Heart right ventricle (tissue), 16 donors: ENCODE results near the gene PRTFDC1. TPM values are rescaled to one million over a fixed set of nuclear protein-coding genes. Genes with fewer than 3 reads are reported as not detected.
A peak's percentile ranks its signal among the peaks of the same experiment; 100 is the strongest.
"Not testable (repeated sequence)": the region's sequence is repeated elsewhere in the genome, so short reads cannot be mapped to it uniquely, and the experiment has no call there.

Experiments
- ATAC-seq, 8 donors: fragments of 200-7000 bp; cut with Tn5 transposase; one replicate each; pipeline ENCODE4 v1.9.1; 2020; ENCODE audit warnings: mild to moderate bottlenecking in 8 of 8, moderate library complexity in 8 of 8, moderate number of reproducible peaks in 1 of 8
- DNase-seq, 2 donors: peaks; one replicate each; pipeline ENCODE4 v3.0.0-alpha.2; 2020
- H3K27ac ChIP-seq, 10 donors: fragments of 200-600 bp; sonication (generic) in 2 of 10; one replicate each; pipeline versions ENCODE4 v1.5.0 to v1.8.0; 2020 to 2022; ENCODE audit warnings: mild to moderate bottlenecking in 3 of 10
- H3K27me3 ChIP-seq, 7 donors: fragments of 200-600 bp; one replicate each; pipeline ENCODE4 v1.8.0; 2021 to 2022; ENCODE audit warnings: mild to moderate bottlenecking in 2 of 7
- H3K36me3 ChIP-seq, 9 donors: fragments of 200-600 bp; sonication (generic) in 1 of 9; one replicate each; pipeline versions ENCODE4 v1.5.0 to v1.8.0; 2020 to 2022; ENCODE audit warnings: mild to moderate bottlenecking in 2 of 9
- H3K4me1 ChIP-seq, 9 donors: fragments of 200-600 bp; sonication (generic) in 1 of 9; one replicate each; pipeline versions ENCODE4 v1.5.0 to v1.8.0; 2020 to 2022; ENCODE audit warnings: mild to moderate bottlenecking in 4 of 9
- H3K4me3 ChIP-seq, 10 donors: fragments of 200-600 bp; sonication (generic) in 2 of 10; one replicate each; pipeline versions ENCODE4 v1.5.0 to v1.8.0; 2020 to 2022; ENCODE audit warnings: mild to moderate bottlenecking in 7 of 10, moderate library complexity in 2 of 10
- H3K9me3 ChIP-seq, 11 donors: fragments of 200-600 bp in 10 of 11; sonication (generic) in 2 of 11; one replicate each; pipeline versions ENCODE4 v1.5.0 to v1.8.0; 2013 to 2022; ENCODE audit warnings: mild to moderate bottlenecking in 2 of 11, control low read depth in 1 of 11, moderate library complexity in 1 of 11
- CTCF ChIP-seq, 9 donors: fragments of 200-600 bp; sonication (generic) in 2 of 9; IDR thresholded peaks; one replicate each; pipeline versions ENCODE4 v1.5.0 to v1.8.0; 2021 to 2022; ENCODE audit warnings: antibody characterized with exemption in 9 of 9, mild to moderate bottlenecking in 5 of 9, moderate library complexity in 1 of 9
- WGBS, 2 donors: extraction: QIAGEN DNeasy Blood & Tissue Kit; methylation state at CpG; one replicate each; pipeline ENCODE4 v1.1.7; 2013; ENCODE audit warnings: inconsistent platforms in 1 of 2; 5-methylcytosine and 5-hydroxymethylcytosine counted together
- intact Hi-C, 10 donors: fragments of 100-400 bp; cut with DNase I; formaldehyde crosslinking; loops; one replicate each; pipeline versions ENCODE4 v1.11.1 to v1.14.2; 2022
- polyA plus RNA-seq, 2 donors: library from polyadenylated mRNA; stranded (reverse); fragments of 200-250 nt; gene quantifications; one replicate each; pipeline ENCODE4 v1.2.3, GENCODE V29; 2013
- total RNA-seq, 10 donors: library from RNA; stranded (reverse); fragmentation: NEBNext Ultra II Directional in 3 of 10; extraction: Animal tissue kit (Norgen Biotek cat#: 25700) in 3 of 10; gene quantifications; one replicate each; pipeline versions ENCODE4 v1.2.1 to v1.2.4, GENCODE V29; 2021 to 2023
- donor health status: Arrhythmogenic right ventricular cardiomyopathy.
- donor health status: ischemic (EF 13 %, LVEDD 7.1; RV severe dilation, severe dysfunction).
- donor health status: healthy with polysubstance abuse.
- donor health status: DM: no; HTN: yes; CAD: no.
- donor health status: DM: no; HTN: no; CAD: no.
- donor health status: ischemic (EF 25% LVEDD 6.9; RV normal size, moderate dysfunction).
- donor health status: ischemic (EF 25% LVEDD 5.7; RV mildly dilated, moderate dysfunction).
- donor health status: healthy.
- donor health status: DM: yes; HTN: yes; CAD: no.
- donor health status: Ischemic cardiomyopathy.
- donor health status: ischemic (EF 35%, LVEDD 5.7; RV mildly dilated, moderate dysfunction).
- donor health status: nonischemic (EF 11% LVEDD 7.7; RV severe dilation, severe dysfunction).
- donor health status: DM: yes; HTN: yes; CAD: no.
- donor health status: PGD.
- donor health status: ischemic (EF 29% LVEDD 5.4; RV normal size, mild dysfunction).
- donor health status: nonischemic (EF 23%, LVEDD 6.1; RV moderate dilation, normal function).

PRTFDC1 gene
- total and polyA plus RNA-seq, 12 donors = 2.5 to 11.4 (median 5.0) TPM

- Histone ChIP-seq H3K27me3 (no peaks in the 10 kb centered on the region), H3K4me1 (peaks cover 0 to 27% (median 0%) of the 10 kb centered on the region in 9 donors), H3K4me3 (no peak overlapping the region), H3K27ac (no peak overlapping the region), H3K36me3 (no peaks in the 10 kb centered on the region), H3K9me3 (no peaks in the 10 kb centered on the region)
- intact Hi-C loops = no loop called here
- no peak for TF ChIP-seq CTCF (IDR thresholded peaks at IDR 0.05)
- ATAC-seq = peak in 3 of 8 donors; percentile 61 to 73 (median 63)
- no peak for DNase-seq
Observed at GRCh38 chr10:24971374-24971773, 19.0 kb upstream of the PRTFDC1 start.

GRCh38 chr10:24969841-24970281 lies 17.5 kb upstream of the PRTFDC1 start:
- ATAC-seq (peak in 6 of 8 donors; percentile 45 to 76 (median 64)), DNase-seq (peak in 1 of 2 donors; percentile 26)
- intact Hi-C loops = no loop called here
- TF ChIP-seq CTCF (IDR thresholded peaks at IDR 0.05) = no peak
- WGBS, 2 donors = 53 to 71% methylated on average over 2 of the region's 2 CpGs
- Histone ChIP-seq H3K27me3 (no peaks in the 10 kb centered on the region), H3K36me3 (no peaks in the 10 kb centered on the region), H3K9me3 (no peaks in the 10 kb centered on the region), H3K4me3 (no peak overlapping the region), H3K4me1 (peaks cover 0 to 18% (median 0%) of the 10 kb centered on the region in 9 donors), H3K27ac (peak overlapping the region in 2 of 10 donors; percentile 18 to 38)

- Histone ChIP-seq H3K27ac (peak overlapping the region in 1 of 10 donors; percentile 32), H3K4me1 (peaks cover 0 to 13% (median 0%) of the 10 kb centered on the region in 9 donors)
- intact Hi-C loops, H3K4me3 ChIP-seq, H3K36me3 ChIP-seq, ATAC-seq, H3K27me3 ChIP-seq, DNase-seq, H3K9me3 ChIP-seq: not testable (repeated sequence)
- WGBS, 2 donors = 94 to 96% methylated on average over 11 of the region's 11 CpGs
Observed at GRCh38 chr10:24968951-24969350, 16.5 kb upstream of the PRTFDC1 start.

GRCh38 chr10:24968349-24968748 lies 15.9 kb upstream of the PRTFDC1 start:
- no peaks in the 10 kb centered on the region for H3K9me3 ChIP-seq
- TF ChIP-seq CTCF (IDR thresholded peaks at IDR 0.05) = no peak
- 96 to 97% methylated on average over 7 of the region's 7 CpGs for WGBS, 2 donors
- no peak for DNase-seq
- intact Hi-C loops = no loop called here
- H3K4me3 ChIP-seq = no peak overlapping the region
- no peaks in the 10 kb centered on the region for H3K36me3 ChIP-seq
- no peak for ATAC-seq
- H3K4me1 ChIP-seq = peaks cover 0 to 13% (median 0%) of the 10 kb centered on the region in 9 donors
- H3K27me3 ChIP-seq = no peaks in the 10 kb centered on the region
- H3K27ac ChIP-seq = no peak overlapping the region

GRCh38 chr10:24966962-24967481 lies 14.6 kb upstream of the PRTFDC1 start:
- intact Hi-C loops = no loop called here

More at GRCh38 chr10:24966962-24967481, 14.6 kb upstream of the PRTFDC1 start:
- 90 to 93% methylated on average over 5 of the region's 5 CpGs for WGBS, 2 donors
- no peak overlapping the region for H3K4me3 ChIP-seq
- no peak for TF ChIP-seq CTCF (IDR thresholded peaks at IDR 0.05)
- H3K27me3 ChIP-seq = no peaks in the 10 kb centered on the region
- H3K9me3 ChIP-seq = no peaks in the 10 kb centered on the region
- H3K4me1 ChIP-seq = peaks cover 0 to 13% (median 0%) of the 10 kb centered on the region in 9 donors
- H3K27ac ChIP-seq = no peak overlapping the region
- ATAC-seq (no peak), DNase-seq (no peak)
- H3K36me3 ChIP-seq = no peaks in the 10 kb centered on the region
